GM21447 (cell line): ENCODE data around the gene ENOPH1.

Source experiments
- ATAC-seq: cut with Tn5 transposase; IDR thresholded peaks from one replicate; pipeline ENCODE4 v1.9.1; 2021; ENCODE audit not compliant: unreplicated experiment

ENOPH1 gene

GRCh38 chr4:82508011-82508410 lies 77.6 kb downstream of the ENOPH1 start:
- ATAC-seq: no peak

- ATAC-seq: no peak
Measured at GRCh38 chr4:82508806-82509428, 78.5 kb downstream of the ENOPH1 start.

GRCh38 chr4:82510216-82510615 lies 79.8 kb downstream of the ENOPH1 start:
- ATAC-seq: no peak
